Neural cell (in vitro differentiated cells): ENCODE results near the gene NAP1L1.

Experiments
- CTCF ChIP-seq: fragments of 450-650 bp; IDR thresholded peaks from 2 replicates; pipeline ENCODE4 v1.5.1; 2014; ENCODE audit warnings: antibody characterized with exemption, mild to moderate bottlenecking, moderate library complexity; ENCODE audit not compliant: poor library complexity, severe bottlenecking
- EZH2 ChIP-seq: fragments of 200-600, 300-800 bp; shearing (Covaris generic), sonication (generic); IDR thresholded peaks from 2 replicates; pipeline ENCODE4 v1.6.1; 2014; ENCODE audit warnings: antibody characterized with exemption, low read length, borderline replicate concordance, mild to moderate bottlenecking; ENCODE audit not compliant: insufficient read depth, poor library complexity, severe bottlenecking
- POLR2AphosphoS5 ChIP-seq: IDR thresholded peaks from 2 replicates; pipeline ENCODE4 v1.6.1; 2012
- RAD21 ChIP-seq: fragments of 450-650 bp; conservative IDR thresholded peaks from 2 replicates; pipeline ENCODE4 v1.6.1; 2014; ENCODE audit warnings: antibody characterized with exemption, mild to moderate bottlenecking, moderate library complexity
- REST ChIP-seq: IDR thresholded peaks from 2 replicates; pipeline ENCODE4 v1.6.1; 2012; ENCODE audit warnings: borderline replicate concordance

GRCh38 chr12:76002598-76003354 lies 81.7 kb downstream of the NAP1L1 start:
- TF ChIP-seq POLR2AphosphoS5, result no peak
- TF ChIP-seq CTCF, result no peak
- no peak for TF ChIP-seq REST
- TF ChIP-seq RAD21, result no peak
- no peak for TF ChIP-seq EZH2
